OCI-LY7 (cell line): ENCODE results near the gene DBR1.

Experiments used
- EZH2phosphoT487 ChIP-seq: fragments of 200-600 bp; sonication (generic); IDR thresholded peaks from 2 replicates; pipeline ENCODE4 v1.6.1; 2018; ENCODE audit warnings: low read depth, borderline replicate concordance, mild to moderate bottlenecking, mixed run types, antibody characterized with exemption, low read length, moderate library complexity, mixed read lengths
- TF ChIP-seq, protein P1 (sequence below): fragments of 200-600 bp; sonication (generic); conservative IDR thresholded peaks from 2 replicates; pipeline ENCODE4 v1.5.1; 2014; ENCODE audit warnings: mild to moderate bottlenecking, antibody characterized with exemption, low read length, moderate library complexity, mixed read lengths

DNA sequence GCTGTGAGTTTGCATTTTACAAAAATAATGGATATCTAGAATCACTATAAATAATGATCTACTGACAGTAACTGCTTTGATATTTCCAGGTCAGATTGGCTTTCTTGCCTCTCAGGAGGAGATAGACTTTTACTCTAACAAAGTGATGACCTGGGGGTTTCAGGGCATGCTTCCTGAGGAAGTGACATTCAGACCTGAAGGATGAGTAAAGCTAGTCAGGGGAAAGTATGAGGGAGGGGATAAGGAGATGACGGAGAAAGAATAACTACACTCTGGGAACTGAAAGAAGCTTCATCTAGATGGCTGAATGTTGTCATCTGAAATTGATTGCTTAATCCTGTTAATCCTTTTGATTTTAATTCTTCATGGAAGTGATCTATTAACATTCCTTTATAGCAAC, 44.5 kb upstream of the DBR1 start:
- TF ChIP-seq, protein P1, sequence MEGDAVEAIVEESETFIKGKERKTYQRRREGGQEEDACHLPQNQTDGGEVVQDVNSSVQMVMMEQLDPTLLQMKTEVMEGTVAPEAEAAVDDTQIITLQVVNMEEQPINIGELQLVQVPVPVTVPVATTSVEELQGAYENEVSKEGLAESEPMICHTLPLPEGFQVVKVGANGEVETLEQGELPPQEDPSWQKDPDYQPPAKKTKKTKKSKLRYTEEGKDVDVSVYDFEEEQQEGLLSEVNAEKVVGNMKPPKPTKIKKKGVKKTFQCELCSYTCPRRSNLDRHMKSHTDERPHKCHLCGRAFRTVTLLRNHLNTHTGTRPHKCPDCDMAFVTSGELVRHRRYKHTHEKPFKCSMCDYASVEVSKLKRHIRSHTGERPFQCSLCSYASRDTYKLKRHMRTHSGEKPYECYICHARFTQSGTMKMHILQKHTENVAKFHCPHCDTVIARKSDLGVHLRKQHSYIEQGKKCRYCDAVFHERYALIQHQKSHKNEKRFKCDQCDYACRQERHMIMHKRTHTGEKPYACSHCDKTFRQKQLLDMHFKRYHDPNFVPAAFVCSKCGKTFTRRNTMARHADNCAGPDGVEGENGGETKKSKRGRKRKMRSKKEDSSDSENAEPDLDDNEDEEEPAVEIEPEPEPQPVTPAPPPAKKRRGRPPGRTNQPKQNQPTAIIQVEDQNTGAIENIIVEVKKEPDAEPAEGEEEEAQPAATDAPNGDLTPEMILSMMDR, result no peak
- TF ChIP-seq EZH2phosphoT487, result no peak
